Gastroesophageal sphincter (tissue), 3 donors: ENCODE data around the gene LIPG.

Experiments used
- POLR2A ChIP-seq, 2 donors: fragments of 450-650 bp; IDR thresholded peaks; one replicate each; pipeline ENCODE4 v1.6.1; 2017; ENCODE audit warnings: antibody characterized with exemption in 2 of 2, mild to moderate bottlenecking in 2 of 2, moderate library complexity in 1 of 2
- TF ChIP-seq, protein P1 (sequence below), 4 experiments: fragments of 200-600 bp in 2 of 4; fragments of 450-650 bp in 2 of 4; sonication (generic) in 1 of 4; IDR thresholded peaks; one replicate each; pipeline ENCODE4 v1.5.1; 2017 to 2019; ENCODE audit warnings: antibody characterized with exemption in 4 of 4, mild to moderate bottlenecking in 2 of 4, moderate library complexity in 2 of 4

DNA sequence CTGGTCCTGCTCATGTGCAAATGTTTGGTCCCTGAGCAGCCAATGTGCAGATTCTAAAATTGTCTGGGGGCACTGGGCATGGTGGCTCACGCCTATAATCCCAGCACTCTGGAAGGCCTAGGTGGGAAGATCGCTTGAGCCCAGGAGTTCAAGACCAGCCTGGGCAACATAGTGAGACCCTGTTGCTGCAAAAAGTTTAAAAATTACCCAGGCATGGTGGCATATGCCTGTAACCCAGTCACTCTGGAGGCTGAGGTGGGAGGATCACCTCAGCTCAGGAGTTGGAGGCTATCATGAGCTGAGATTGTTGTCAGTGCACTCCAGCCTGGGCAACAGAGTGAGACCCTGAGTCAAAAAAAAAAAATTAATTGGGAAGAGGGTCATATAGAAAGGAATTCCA lies 5.1 kb downstream of the LIPG start:
- TF ChIP-seq, protein P1, sequence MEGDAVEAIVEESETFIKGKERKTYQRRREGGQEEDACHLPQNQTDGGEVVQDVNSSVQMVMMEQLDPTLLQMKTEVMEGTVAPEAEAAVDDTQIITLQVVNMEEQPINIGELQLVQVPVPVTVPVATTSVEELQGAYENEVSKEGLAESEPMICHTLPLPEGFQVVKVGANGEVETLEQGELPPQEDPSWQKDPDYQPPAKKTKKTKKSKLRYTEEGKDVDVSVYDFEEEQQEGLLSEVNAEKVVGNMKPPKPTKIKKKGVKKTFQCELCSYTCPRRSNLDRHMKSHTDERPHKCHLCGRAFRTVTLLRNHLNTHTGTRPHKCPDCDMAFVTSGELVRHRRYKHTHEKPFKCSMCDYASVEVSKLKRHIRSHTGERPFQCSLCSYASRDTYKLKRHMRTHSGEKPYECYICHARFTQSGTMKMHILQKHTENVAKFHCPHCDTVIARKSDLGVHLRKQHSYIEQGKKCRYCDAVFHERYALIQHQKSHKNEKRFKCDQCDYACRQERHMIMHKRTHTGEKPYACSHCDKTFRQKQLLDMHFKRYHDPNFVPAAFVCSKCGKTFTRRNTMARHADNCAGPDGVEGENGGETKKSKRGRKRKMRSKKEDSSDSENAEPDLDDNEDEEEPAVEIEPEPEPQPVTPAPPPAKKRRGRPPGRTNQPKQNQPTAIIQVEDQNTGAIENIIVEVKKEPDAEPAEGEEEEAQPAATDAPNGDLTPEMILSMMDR (IDR thresholded peaks at IDR 0.05), result no peak
- no peak for TF ChIP-seq POLR2A (IDR thresholded peaks at IDR 0.05)
